Neural progenitor cell (in vitro differentiated cells): ENCODE results near the gene PADI2. TPM values are rescaled to one million over a fixed set of nuclear protein-coding genes. Genes with fewer than 3 reads are reported as not detected.

Source experiments
- DNase-seq: peaks from one replicate; pipeline ENCODE4 v3.0.0-alpha.2; 2016; ENCODE audit warnings: low spot score
- H2AFZ ChIP-seq: fragments of 200-600 bp; sonication (generic); replicated peaks from 2 replicates; pipeline ENCODE4 v1.6.1; 2016; ENCODE audit warnings: antibody characterized with exemption
- H3F3A ChIP-seq: fragments of 200-600 bp; sonication (generic); 2 replicates; pipeline ENCODE4 v1.6.1; 2016; ENCODE audit warnings: antibody characterized with exemption, low read depth
- H3K27ac ChIP-seq: fragments of 200-600 bp; sonication (generic); 2 replicates; pipeline ENCODE4 v1.5.1; 2016; ENCODE audit warnings: mild to moderate bottlenecking
- H3K27me3 ChIP-seq: fragments of 200-600 bp; sonication (generic); 2 replicates; pipeline ENCODE4 v1.6.1; 2016; ENCODE audit warnings: mild to moderate bottlenecking, moderate library complexity
- H3K36me3 ChIP-seq: fragments of 200-600 bp; sonication (generic); 2 replicates; pipeline ENCODE4 v1.5.1; 2016
- H3K4me1 ChIP-seq: fragments of 200-600 bp; sonication (generic); 2 replicates; pipeline ENCODE4 v1.6.1; 2016; ENCODE audit warnings: mixed run types
- H3K4me2 ChIP-seq: fragments of 200-600 bp; sonication (generic); 2 replicates; pipeline ENCODE4 v1.6.1; 2016
- H3K4me3 ChIP-seq: fragments of 200-600 bp; sonication (generic); 2 replicates; pipeline ENCODE4 v1.5.1; 2016
- H3K79me2 ChIP-seq: fragments of 200-600 bp; sonication (generic); 2 replicates; pipeline ENCODE4 v1.6.1; 2016; ENCODE audit warnings: low read depth
- H3K9ac ChIP-seq: fragments of 200-600 bp; sonication (generic); 2 replicates; pipeline ENCODE4 v1.6.1; 2016
- H3K9me3 ChIP-seq: fragments of 200-600 bp; sonication (generic); 2 replicates; pipeline ENCODE4 v1.5.1; 2016; ENCODE audit warnings: low read depth
- H4K20me1 ChIP-seq: fragments of 200-600 bp; sonication (generic); 2 replicates; pipeline ENCODE4 v1.6.1; 2016; ENCODE audit warnings: low read depth
- H3K27ac Mint-ChIP-seq: 3 replicates; pipeline ENCODE4 v1.8.0; 2021; ENCODE audit warnings: mixed read lengths
- H3K27me3 Mint-ChIP-seq: 2 replicates; pipeline ENCODE4 v1.8.0; 2022; ENCODE audit warnings: low read depth, mild to moderate bottlenecking, inconsistent platforms, moderate library complexity, mixed read lengths; ENCODE audit not compliant: insufficient read depth
- H3K36me3 Mint-ChIP-seq: 3 replicates; pipeline ENCODE4 v1.8.0; 2021; ENCODE audit warnings: mixed read lengths
- H3K4me1 Mint-ChIP-seq: 3 replicates; pipeline ENCODE4 v1.8.0; 2021; ENCODE audit warnings: mixed read lengths
- H3K4me3 Mint-ChIP-seq: 3 replicates; pipeline ENCODE4 v1.8.0; 2021; ENCODE audit warnings: mild to moderate bottlenecking, moderate library complexity, mixed read lengths
- H3K9me3 Mint-ChIP-seq: 3 replicates; pipeline ENCODE4 v1.8.0; 2020; ENCODE audit warnings: mixed read lengths
- EZH2 ChIP-seq: fragments of 200-600 bp; sonication (generic); IDR thresholded peaks from 2 replicates; pipeline ENCODE4 v1.6.1; 2017; ENCODE audit warnings: antibody characterized with exemption, mild to moderate bottlenecking, moderate library complexity
- EZH2phosphoT487 ChIP-seq: fragments of 200-600 bp; sonication (generic); IDR thresholded peaks from 2 replicates; pipeline ENCODE4 v1.6.1; 2017; ENCODE audit warnings: antibody characterized with exemption
- total RNA-seq: library from RNA; depleted of rRNA; stranded (reverse); fragments of >200 nt; gene quantifications from 2 replicates; pipeline ENCODE4 v1.2.3, GENCODE V29; 2015; ENCODE audit warnings: low replicate concordance
- TF ChIP-seq, protein P1 (sequence below): fragments of 200-600 bp; sonication (generic); IDR thresholded peaks from 2 replicates; pipeline ENCODE4 v1.5.1; 2017; ENCODE audit warnings: antibody characterized with exemption, mild to moderate bottlenecking

The PADI2 gene
- total RNA-seq, 1 donor from 2014 or later = 0.77 TPM

DNA sequence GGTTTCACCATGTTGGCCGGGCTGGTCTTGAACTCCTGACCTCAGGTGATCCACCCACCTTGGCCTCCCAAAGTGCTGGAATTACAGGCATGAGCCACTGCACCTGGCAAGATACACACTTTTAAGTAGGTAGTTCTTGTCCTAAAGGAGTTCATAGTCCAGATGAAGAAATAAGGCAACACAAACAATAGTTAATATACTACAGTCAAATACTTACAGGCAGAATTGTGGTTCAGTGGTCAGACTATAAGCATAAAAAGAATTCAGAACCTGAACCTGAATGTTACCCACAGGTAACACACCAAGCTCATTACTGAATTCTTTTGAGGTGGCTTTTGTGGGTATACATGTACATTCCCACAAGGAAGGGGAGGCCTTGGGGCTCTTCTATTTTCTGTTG lies 67.2 kb downstream of the PADI2 start:
- DNase-seq = no peak
- TF ChIP-seq EZH2phosphoT487 (no peak), EZH2 (no peak)
- TF ChIP-seq, protein P1, sequence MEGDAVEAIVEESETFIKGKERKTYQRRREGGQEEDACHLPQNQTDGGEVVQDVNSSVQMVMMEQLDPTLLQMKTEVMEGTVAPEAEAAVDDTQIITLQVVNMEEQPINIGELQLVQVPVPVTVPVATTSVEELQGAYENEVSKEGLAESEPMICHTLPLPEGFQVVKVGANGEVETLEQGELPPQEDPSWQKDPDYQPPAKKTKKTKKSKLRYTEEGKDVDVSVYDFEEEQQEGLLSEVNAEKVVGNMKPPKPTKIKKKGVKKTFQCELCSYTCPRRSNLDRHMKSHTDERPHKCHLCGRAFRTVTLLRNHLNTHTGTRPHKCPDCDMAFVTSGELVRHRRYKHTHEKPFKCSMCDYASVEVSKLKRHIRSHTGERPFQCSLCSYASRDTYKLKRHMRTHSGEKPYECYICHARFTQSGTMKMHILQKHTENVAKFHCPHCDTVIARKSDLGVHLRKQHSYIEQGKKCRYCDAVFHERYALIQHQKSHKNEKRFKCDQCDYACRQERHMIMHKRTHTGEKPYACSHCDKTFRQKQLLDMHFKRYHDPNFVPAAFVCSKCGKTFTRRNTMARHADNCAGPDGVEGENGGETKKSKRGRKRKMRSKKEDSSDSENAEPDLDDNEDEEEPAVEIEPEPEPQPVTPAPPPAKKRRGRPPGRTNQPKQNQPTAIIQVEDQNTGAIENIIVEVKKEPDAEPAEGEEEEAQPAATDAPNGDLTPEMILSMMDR = no peak

DNA sequence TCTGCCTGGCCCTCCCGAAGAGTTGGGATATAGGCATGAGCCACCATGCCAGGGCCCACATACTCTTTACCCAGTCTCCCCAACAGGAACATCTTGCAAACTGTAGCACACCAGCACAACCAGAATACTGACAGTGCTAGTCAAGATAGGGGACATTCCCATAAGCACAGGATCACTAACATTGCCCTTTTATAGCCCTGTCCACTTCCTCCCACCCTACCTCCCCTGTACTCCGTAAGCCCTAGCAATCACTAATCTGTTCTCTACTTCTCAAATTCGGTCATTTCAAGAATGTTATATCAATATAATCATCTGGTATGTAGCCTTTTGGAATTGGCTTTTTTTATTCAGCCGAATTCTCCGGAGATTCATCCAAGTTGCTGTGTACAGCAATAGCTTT lies 71.3 kb downstream of the PADI2 start:
- peaks cover 66% of the 10 kb centered on the region for H3K79me2 ChIP-seq
- H3K27ac ChIP-seq = no peak overlapping the region
- Mint-ChIP-seq H3K27me3 (no peaks in the 10 kb centered on the region), H3K9me3 (no peaks in the 10 kb centered on the region), H3K27ac (peak overlapping the region; percentile 32), H3K36me3 (peaks cover 2% of the 10 kb centered on the region), H3K4me3 (no peak overlapping the region), H3K4me1 (peaks cover 20% of the 10 kb centered on the region)
- no peak overlapping the region for H3K9ac ChIP-seq
- no peak overlapping the region for H2AFZ ChIP-seq
- peaks cover 11% of the 10 kb centered on the region for H3K4me1 ChIP-seq
- TF ChIP-seq EZH2phosphoT487 (no peak), EZH2 (no peak)
- TF ChIP-seq, protein P1 = no peak
- H3F3A ChIP-seq = peaks cover 23% of the 10 kb centered on the region
- no peak overlapping the region for H3K4me2 ChIP-seq
- H4K20me1 ChIP-seq = peaks cover 14% of the 10 kb centered on the region
- H3K36me3 ChIP-seq = no peaks in the 10 kb centered on the region
- no peak for DNase-seq
- no peak overlapping the region for H3K4me3 ChIP-seq
- no peaks in the 10 kb centered on the region for H3K9me3 ChIP-seq
- H3K27me3 ChIP-seq = no peaks in the 10 kb centered on the region

More for the DNA sequence above, 67.2 kb downstream of the PADI2 start:
- no peak overlapping the region for H3K9ac ChIP-seq
- no peak overlapping the region for H3K4me2 ChIP-seq
- Mint-ChIP-seq H3K9me3 (no peaks in the 10 kb centered on the region), H3K4me3 (peak overlapping the region; percentile 64), H3K27ac (no peak overlapping the region), H3K36me3 (peaks cover 2% of the 10 kb centered on the region), H3K4me1 (peaks cover 16% of the 10 kb centered on the region), H3K27me3 (peaks cover 6% of the 10 kb centered on the region)
- no peaks in the 10 kb centered on the region for H3K9me3 ChIP-seq
- H3K27me3 ChIP-seq = no peaks in the 10 kb centered on the region
- peaks cover 19% of the 10 kb centered on the region for H3F3A ChIP-seq
- H3K79me2 ChIP-seq = peaks cover 58% of the 10 kb centered on the region
- peaks cover 8% of the 10 kb centered on the region for H3K4me1 ChIP-seq
- no peak overlapping the region for H3K27ac ChIP-seq
- peaks cover 5% of the 10 kb centered on the region for H4K20me1 ChIP-seq
- no peak overlapping the region for H3K4me3 ChIP-seq
- no peaks in the 10 kb centered on the region for H3K36me3 ChIP-seq
- H2AFZ ChIP-seq = no peak overlapping the region

DNA sequence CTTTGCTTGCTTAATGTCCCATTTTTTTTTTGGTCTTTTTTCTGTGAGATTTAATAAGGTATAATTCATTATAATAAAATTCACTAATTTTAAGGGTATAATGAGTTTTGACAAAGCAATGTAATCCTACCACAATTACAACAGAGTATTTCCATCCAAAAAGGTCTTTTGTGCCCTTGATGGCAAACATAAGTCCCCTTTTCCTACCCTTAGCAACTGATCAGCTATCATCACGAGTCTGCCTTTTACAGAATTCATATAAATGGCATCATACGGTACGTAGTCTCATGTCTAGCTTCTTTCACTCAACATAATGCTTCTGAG lies 73.0 kb downstream of the PADI2 start:
- H3K36me3 Mint-ChIP-seq = peaks cover 10% of the 10 kb centered on the region
- peaks cover 23% of the 10 kb centered on the region for H3F3A ChIP-seq
- H3K27me3 ChIP-seq = no peaks in the 10 kb centered on the region
- H3K36me3 ChIP-seq = no peaks in the 10 kb centered on the region
- H3K27ac ChIP-seq = peak overlapping the region; percentile 8
- no peak overlapping the region for H3K9ac ChIP-seq
- H2AFZ ChIP-seq = no peak overlapping the region
- peaks cover 6% of the 10 kb centered on the region for H3K4me1 ChIP-seq
- peaks cover 14% of the 10 kb centered on the region for H4K20me1 ChIP-seq
- H3K27me3 Mint-ChIP-seq = no peaks in the 10 kb centered on the region
- peaks cover 15% of the 10 kb centered on the region for H3K4me1 Mint-ChIP-seq
- no peak for DNase-seq
- no peak for TF ChIP-seq EZH2phosphoT487
- no peak for TF ChIP-seq EZH2
- TF ChIP-seq, protein P1 = no peak
- no peaks in the 10 kb centered on the region for H3K9me3 ChIP-seq
- H3K79me2 ChIP-seq = peaks cover 50% of the 10 kb centered on the region
- no peak overlapping the region for H3K27ac Mint-ChIP-seq
- no peak overlapping the region for H3K4me3 ChIP-seq
- no peak overlapping the region for H3K4me2 ChIP-seq
- H3K4me3 Mint-ChIP-seq = no peak overlapping the region
- H3K9me3 Mint-ChIP-seq = no peaks in the 10 kb centered on the region
